Mammary epithelial cell (primary cell): ENCODE results near the gene PCID2.

ENCODE experiments used
- EZH2 ChIP-seq: IDR thresholded peaks from 2 replicates; pipeline ENCODE4 v1.6.1; 2012; ENCODE audit warnings: low read length, inconsistent platforms, borderline replicate concordance
- TF ChIP-seq, protein P1 (sequence below), 2 donors: IDR thresholded peaks in 1 of 2; conservative IDR thresholded peaks in 1 of 2; 2 replicates each; pipeline ENCODE4 v1.5.1; 2011 to 2012; ENCODE audit warnings: inconsistent platforms in 2 of 2, low read length in 2 of 2, mild to moderate bottlenecking in 2 of 2, control low read depth in 1 of 2, low read depth in 1 of 2; ENCODE audit not compliant: insufficient read depth in 1 of 2; ENCODE audit errors: extremely low read depth in 1 of 2

- TF ChIP-seq, protein P1, sequence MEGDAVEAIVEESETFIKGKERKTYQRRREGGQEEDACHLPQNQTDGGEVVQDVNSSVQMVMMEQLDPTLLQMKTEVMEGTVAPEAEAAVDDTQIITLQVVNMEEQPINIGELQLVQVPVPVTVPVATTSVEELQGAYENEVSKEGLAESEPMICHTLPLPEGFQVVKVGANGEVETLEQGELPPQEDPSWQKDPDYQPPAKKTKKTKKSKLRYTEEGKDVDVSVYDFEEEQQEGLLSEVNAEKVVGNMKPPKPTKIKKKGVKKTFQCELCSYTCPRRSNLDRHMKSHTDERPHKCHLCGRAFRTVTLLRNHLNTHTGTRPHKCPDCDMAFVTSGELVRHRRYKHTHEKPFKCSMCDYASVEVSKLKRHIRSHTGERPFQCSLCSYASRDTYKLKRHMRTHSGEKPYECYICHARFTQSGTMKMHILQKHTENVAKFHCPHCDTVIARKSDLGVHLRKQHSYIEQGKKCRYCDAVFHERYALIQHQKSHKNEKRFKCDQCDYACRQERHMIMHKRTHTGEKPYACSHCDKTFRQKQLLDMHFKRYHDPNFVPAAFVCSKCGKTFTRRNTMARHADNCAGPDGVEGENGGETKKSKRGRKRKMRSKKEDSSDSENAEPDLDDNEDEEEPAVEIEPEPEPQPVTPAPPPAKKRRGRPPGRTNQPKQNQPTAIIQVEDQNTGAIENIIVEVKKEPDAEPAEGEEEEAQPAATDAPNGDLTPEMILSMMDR (conservative IDR thresholded peaks at IDR 0.05 in 1 of 2, IDR thresholded peaks at IDR 0.05 in 1 of 2; ENCODE audit: extremely low read depth in 1 of 2, insufficient read depth in 1 of 2, low read depth in 1 of 2, low read length in 2 of 2): no peak
- no peak for TF ChIP-seq EZH2
Measured at GRCh38 chr13:113239357-113239756, 30.9 kb upstream of the PCID2 start.
